Parathyroid adenoma (tissue), 2 donors: ENCODE results near the gene BIRC7.

Experiments
- H2AFZ ChIP-seq: fragments of 300-600 bp; sonication (generic); one replicate; pipeline ENCODE4 v1.7.0; 2017; ENCODE audit warnings: antibody characterized with exemption, mild to moderate bottlenecking
- H3K27ac ChIP-seq: fragments of 300-600 bp; sonication (generic); one replicate; pipeline ENCODE4 v1.7.0; 2017
- H3K27me3 ChIP-seq: fragments of 300-600 bp; sonication (generic); one replicate; pipeline ENCODE4 v1.7.0; 2017; ENCODE audit warnings: low read length; ENCODE audit not compliant: control insufficient read depth, insufficient read depth
- H3K36me3 ChIP-seq: fragments of 300-600 bp; sonication (generic); one replicate; pipeline ENCODE4 v1.7.0; 2017; ENCODE audit warnings: low read length; ENCODE audit not compliant: control insufficient read depth, insufficient read depth
- H3K4me1 ChIP-seq: fragments of 300-600 bp; sonication (generic); one replicate; pipeline ENCODE4 v1.7.0; 2017; ENCODE audit warnings: control low read depth
- H3K4me2 ChIP-seq: fragments of 300-600 bp; sonication (generic); one replicate; pipeline ENCODE4 v1.7.0; 2017; ENCODE audit warnings: low read length
- H3K4me3 ChIP-seq: fragments of 300-600 bp; sonication (generic); one replicate; pipeline ENCODE4 v1.7.0; 2017; ENCODE audit warnings: low read depth, low read length
- H3K79me2 ChIP-seq: fragments of 300-600 bp; sonication (generic); one replicate; pipeline ENCODE4 v1.7.0; 2017; ENCODE audit warnings: control low read depth
- H3K9ac ChIP-seq: fragments of 300-600 bp; sonication (generic); one replicate; pipeline ENCODE4 v1.7.0; 2017; ENCODE audit warnings: mild to moderate bottlenecking
- H3K9me3 ChIP-seq: fragments of 300-600 bp; sonication (generic); one replicate; pipeline ENCODE4 v1.7.0; 2017; ENCODE audit warnings: low read length; ENCODE audit not compliant: control insufficient read depth
- TF ChIP-seq, protein P1 (sequence below): fragments of 300-600 bp; sonication (generic); IDR thresholded peaks from one replicate; pipeline ENCODE4 v1.7.0; 2017; ENCODE audit warnings: antibody characterized with exemption, mild to moderate bottlenecking
- donor health status: primary hyperparathyroidism.

The BIRC7 gene

DNA sequence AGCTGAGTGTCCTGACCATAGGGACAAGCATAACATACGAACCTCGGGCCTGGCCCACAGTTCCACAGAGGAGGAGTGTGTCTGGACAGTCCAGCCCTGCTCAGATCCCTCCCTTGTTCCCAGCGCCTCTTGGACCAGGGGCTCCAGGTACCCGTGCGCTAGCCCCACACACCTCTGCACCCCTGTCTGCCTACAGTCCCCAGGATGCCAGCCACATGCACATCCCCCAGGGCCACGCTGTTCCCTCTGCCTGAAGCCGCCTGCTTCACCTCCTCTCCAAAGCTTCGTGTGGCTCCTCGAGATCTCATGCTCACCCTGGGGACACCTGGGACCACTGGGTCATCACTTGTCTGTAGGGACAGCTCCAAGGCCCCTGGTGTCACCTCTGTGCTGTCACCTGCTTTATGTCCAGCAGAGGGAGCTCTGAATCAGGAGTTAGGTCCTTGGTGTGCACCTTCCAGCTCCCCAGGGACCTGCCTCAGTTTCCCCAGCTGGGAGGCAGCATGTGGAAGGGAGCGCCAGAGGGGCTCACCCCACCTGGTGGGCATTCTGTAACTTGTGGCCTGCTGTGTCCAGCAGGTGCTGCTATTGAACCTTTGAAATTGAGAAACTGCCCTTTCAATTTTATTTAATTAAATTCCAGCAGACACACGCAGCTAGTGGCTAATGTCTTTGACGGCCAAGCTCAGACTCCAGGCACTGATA is 12.4 kb upstream of the BIRC7 start:
- H3K79me2 ChIP-seq: no peaks in the 10 kb centered on the region

DNA sequence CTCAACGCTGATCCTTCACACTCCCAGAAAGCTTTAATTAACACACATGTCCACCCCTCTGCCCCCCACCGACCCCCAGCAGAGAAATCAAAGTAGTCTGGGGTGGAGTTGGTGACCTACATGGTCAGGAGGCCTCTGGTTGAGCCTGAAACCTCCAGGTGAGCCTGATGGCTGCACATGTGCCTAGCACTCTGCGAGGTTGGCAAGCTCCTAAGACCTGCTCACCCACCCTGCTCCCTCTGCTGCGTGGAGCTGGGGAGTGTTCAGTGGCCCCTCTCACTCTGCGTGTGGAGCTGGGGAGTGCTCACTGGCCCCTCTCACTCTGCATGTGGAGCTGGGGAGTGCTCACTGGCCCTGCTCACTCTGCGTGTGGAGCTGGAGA is 11.9 kb upstream of the BIRC7 start:
- no peaks in the 10 kb centered on the region for H3K79me2 ChIP-seq
- no peak overlapping the region for H3K27ac ChIP-seq
- no peak overlapping the region for H3K9ac ChIP-seq
- no peak overlapping the region for H2AFZ ChIP-seq
- no peaks in the 10 kb centered on the region for H3K9me3 ChIP-seq
- no peaks in the 10 kb centered on the region for H3K27me3 ChIP-seq
- no peak overlapping the region for H3K4me3 ChIP-seq
- no peaks in the 10 kb centered on the region for H3K36me3 ChIP-seq
- no peaks in the 10 kb centered on the region for H3K4me1 ChIP-seq
- TF ChIP-seq, protein P1, sequence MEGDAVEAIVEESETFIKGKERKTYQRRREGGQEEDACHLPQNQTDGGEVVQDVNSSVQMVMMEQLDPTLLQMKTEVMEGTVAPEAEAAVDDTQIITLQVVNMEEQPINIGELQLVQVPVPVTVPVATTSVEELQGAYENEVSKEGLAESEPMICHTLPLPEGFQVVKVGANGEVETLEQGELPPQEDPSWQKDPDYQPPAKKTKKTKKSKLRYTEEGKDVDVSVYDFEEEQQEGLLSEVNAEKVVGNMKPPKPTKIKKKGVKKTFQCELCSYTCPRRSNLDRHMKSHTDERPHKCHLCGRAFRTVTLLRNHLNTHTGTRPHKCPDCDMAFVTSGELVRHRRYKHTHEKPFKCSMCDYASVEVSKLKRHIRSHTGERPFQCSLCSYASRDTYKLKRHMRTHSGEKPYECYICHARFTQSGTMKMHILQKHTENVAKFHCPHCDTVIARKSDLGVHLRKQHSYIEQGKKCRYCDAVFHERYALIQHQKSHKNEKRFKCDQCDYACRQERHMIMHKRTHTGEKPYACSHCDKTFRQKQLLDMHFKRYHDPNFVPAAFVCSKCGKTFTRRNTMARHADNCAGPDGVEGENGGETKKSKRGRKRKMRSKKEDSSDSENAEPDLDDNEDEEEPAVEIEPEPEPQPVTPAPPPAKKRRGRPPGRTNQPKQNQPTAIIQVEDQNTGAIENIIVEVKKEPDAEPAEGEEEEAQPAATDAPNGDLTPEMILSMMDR: no peak
- H3K4me2 ChIP-seq: no peak overlapping the region

More for the DNA sequence above, 12.4 kb upstream of the BIRC7 start:
- no peak overlapping the region for H3K27ac ChIP-seq
- no peak overlapping the region for H3K4me2 ChIP-seq
- no peaks in the 10 kb centered on the region for H3K36me3 ChIP-seq
- TF ChIP-seq, protein P1: peak; percentile 75
- no peaks in the 10 kb centered on the region for H3K4me1 ChIP-seq
- no peak overlapping the region for H3K4me3 ChIP-seq
- H3K9ac ChIP-seq: no peak overlapping the region
- no peak overlapping the region for H2AFZ ChIP-seq
- H3K27me3 ChIP-seq: no peaks in the 10 kb centered on the region
- no peaks in the 10 kb centered on the region for H3K9me3 ChIP-seq

DNA sequence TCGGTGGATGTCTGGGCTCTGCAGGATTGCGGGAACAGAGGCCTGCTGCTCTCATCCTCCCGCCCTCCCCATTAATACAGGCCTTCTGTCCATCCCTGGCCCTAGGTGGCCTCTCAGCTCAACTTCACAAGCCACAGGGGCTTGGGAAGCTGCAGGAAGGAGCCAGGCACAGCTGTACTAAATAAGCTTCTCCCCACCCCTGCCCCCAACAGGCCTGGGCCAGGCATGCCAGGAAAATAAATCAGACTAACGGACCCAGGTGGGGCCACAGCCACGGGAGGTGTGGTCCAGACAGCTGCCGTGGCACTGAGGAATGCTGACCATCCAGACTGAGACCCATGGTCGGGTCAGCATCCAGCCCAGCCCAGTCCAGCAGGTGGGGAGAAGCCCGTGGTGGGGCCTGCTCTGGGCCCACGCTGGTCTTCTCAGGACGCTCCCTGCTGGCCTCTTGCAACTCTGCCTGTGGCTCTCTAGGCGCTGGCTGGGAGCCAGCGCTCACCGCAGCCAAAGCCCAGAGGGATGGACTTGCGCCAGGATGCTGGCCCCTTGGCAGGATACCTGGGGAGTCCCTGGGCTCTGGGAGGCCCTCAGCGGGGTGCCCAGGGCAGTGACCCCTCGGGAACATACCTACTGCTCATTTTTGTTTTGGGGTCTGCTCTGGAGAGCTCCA is 11.2 kb upstream of the BIRC7 start:
- Histone ChIP-seq H3K4me3 (no peak overlapping the region), H3K27ac (no peak overlapping the region), H3K79me2 (no peaks in the 10 kb centered on the region), H3K9me3 (no peaks in the 10 kb centered on the region), H2AFZ (no peak overlapping the region), H3K27me3 (no peaks in the 10 kb centered on the region), H3K4me2 (no peak overlapping the region), H3K4me1 (no peaks in the 10 kb centered on the region), H3K36me3 (no peaks in the 10 kb centered on the region), H3K9ac (no peak overlapping the region)
- TF ChIP-seq, protein P1: peak; percentile 12

DNA sequence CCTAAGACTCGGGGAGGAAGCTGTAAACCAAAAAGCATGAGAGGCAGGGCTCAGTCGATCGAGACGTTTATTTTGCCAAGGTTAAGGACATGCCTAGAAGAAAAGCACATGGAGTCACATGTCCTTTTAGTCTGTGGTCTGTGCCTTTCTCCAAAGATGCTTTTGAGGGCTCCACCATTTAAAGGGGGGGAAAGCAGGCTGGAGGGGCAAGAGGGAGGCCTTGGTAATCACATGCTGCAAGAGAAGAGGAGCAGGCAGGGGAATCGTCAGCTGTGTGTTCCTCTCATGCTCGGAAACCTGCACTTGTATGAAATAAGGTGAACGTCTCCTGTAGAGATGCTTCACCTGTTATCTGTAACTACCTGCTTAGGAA is 10.6 kb upstream of the BIRC7 start:
- Histone ChIP-seq H3K9ac (no peak overlapping the region), H2AFZ (no peak overlapping the region), H3K79me2 (no peaks in the 10 kb centered on the region), H3K9me3 (no peaks in the 10 kb centered on the region), H3K27me3 (no peaks in the 10 kb centered on the region), H3K4me2 (no peak overlapping the region), H3K4me1 (no peaks in the 10 kb centered on the region), H3K36me3 (no peaks in the 10 kb centered on the region), H3K27ac (no peak overlapping the region), H3K4me3 (no peak overlapping the region)
- TF ChIP-seq, protein P1: no peak
